GM12875 (cell line): Measurements from ENCODE around the gene C1QTNF7.

Experiments
- H3K4me3 ChIP-seq: one replicate; pipeline ENCODE4 v1.5.1; 2011; ENCODE audit warnings: low read depth, low read length, control low read depth
- TF ChIP-seq, protein P1 (sequence below): IDR thresholded peaks from 2 replicates; pipeline ENCODE4 v1.5.1; 2011; ENCODE audit warnings: low read depth, mild to moderate bottlenecking, control low read depth, inconsistent platforms, low read length, moderate library complexity, borderline replicate concordance; ENCODE audit not compliant: insufficient read depth

C1QTNF7 gene

DNA sequence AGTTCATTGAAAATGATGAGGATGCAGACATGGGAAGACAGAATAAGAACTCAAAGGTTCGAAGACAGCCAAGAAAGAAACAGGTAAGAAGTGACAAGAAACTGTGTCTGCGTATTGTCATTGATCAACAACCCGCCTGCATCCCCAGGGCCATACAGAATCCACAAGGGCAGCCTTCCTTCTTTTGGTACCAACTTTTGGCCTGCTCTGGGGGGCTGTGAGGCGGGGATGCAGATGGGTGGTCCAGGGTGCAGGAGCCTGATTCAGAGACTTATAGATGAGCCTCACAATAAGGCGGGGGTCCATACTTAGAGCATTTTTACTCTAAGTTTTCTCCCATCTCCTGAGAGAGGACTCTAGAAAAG lies 50.9 kb downstream of the C1QTNF7 start:
- TF ChIP-seq, protein P1, sequence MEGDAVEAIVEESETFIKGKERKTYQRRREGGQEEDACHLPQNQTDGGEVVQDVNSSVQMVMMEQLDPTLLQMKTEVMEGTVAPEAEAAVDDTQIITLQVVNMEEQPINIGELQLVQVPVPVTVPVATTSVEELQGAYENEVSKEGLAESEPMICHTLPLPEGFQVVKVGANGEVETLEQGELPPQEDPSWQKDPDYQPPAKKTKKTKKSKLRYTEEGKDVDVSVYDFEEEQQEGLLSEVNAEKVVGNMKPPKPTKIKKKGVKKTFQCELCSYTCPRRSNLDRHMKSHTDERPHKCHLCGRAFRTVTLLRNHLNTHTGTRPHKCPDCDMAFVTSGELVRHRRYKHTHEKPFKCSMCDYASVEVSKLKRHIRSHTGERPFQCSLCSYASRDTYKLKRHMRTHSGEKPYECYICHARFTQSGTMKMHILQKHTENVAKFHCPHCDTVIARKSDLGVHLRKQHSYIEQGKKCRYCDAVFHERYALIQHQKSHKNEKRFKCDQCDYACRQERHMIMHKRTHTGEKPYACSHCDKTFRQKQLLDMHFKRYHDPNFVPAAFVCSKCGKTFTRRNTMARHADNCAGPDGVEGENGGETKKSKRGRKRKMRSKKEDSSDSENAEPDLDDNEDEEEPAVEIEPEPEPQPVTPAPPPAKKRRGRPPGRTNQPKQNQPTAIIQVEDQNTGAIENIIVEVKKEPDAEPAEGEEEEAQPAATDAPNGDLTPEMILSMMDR = no peak
- no peak overlapping the region for H3K4me3 ChIP-seq

DNA sequence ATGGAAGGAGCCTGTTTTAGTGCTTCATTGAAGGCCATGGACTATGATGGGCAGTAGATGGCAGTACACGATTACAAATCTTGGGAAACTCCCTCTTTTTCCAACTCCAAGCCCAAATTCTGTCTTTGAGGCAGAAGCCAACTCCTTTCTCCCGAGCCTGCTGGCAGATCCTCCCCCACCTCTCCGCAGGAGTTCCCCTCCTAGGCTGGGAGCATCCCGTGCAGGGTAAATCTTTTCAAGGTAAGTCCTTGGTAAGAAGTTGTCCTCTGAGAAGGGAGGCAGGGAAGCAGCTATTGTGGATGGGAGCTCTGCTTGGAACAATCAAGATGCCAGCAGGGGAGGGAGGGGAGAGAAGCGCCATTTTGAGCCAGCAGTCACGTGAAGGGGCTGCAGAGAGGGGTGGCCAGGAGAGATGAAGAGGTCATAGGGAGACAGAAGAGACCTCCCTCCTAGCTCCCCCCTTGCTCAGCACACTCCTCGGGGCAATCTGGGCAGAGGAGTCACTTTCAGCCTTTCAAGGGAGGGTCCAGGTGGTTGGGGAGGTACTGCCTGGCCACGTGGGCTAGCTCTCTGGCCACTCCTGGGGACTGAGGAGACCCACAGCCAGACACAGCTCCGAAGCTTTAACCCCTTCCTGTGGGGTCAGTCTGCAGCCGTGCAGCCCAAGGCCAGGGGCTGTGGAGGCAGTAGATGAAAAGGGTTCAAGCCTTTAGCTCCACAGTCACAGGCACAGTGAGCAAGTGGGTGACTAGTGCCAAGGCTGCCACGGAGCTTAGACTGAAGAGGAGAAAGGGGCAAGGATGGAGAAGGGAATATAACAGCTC lies 51.5 kb downstream of the C1QTNF7 start:
- TF ChIP-seq, protein P1 = peak; percentile 48; the same call in 1 of the 2 replicates
- no peak overlapping the region for H3K4me3 ChIP-seq

DNA sequence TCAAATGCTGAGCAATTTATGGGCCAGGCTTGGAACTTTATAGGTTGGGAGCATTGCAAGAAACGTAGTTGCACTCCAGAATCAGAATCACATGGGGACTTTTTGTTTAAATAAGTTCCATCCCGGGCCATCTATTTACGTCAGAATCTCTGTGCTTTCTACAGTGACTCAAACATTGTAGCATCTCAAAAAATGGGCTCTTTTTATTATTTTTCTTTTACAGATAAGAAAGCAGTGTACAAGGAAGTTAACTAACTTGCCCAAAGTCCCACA lies 52.0 kb downstream of the C1QTNF7 start:
- TF ChIP-seq, protein P1 = no peak
- H3K4me3 ChIP-seq = no peak overlapping the region

DNA sequence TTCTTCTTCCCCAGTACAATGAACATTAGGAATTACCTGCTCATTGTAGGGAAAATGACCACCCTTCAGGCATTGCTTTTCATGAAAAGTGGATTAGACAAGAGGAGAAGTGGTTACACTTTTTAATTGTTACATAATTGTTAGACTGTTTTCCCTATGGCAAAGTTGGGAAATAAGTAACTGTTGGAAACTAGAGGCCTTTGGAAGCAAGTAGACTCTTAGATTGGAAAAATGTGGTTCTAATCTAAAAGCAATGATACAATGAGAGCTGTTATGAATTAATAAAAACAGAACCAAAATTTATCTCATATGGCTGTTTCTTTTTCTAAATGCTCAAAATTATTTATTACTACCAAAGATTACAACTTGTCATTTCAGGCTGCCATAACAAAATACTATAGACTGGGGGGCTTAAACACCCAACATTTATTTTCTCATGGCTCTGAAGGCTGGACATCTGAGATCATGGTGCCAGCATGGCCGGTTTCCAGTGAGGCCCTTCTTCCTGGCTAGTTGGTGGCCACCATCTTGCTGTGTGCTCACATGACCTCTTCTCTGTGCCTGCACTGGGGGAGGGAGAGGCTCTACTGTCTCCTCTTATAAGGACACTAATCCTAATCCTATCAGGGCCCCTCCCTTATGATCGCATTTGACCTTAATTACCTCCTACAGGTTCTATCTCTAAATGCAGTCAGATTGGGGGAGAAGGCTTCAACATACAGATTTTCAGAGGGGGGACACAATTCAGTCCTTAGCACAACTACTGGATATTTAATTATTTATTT lies 54.3 kb downstream of the C1QTNF7 start:
- no peak overlapping the region for H3K4me3 ChIP-seq
- TF ChIP-seq, protein P1 = no peak

DNA sequence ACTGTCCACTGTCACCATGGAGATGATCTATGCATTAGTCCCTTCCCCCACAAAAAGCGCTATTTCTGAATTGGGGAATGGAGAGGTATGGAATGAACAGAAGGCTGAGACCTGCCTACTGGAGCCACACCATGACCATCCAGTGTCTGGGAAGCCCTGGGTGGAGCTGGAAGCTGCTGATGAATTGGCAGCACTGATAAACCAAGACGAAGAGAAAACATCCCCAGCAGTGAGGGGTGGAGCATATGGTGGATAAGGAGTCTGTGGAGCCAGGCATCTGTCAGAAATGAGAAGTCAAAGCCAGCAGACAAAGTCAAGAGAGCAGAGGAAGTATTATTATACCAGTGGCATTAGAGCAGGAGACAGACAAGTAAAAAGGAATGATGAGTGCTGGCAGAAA lies 55.0 kb downstream of the C1QTNF7 start:
- H3K4me3 ChIP-seq = no peak overlapping the region
- TF ChIP-seq, protein P1 = no peak

DNA sequence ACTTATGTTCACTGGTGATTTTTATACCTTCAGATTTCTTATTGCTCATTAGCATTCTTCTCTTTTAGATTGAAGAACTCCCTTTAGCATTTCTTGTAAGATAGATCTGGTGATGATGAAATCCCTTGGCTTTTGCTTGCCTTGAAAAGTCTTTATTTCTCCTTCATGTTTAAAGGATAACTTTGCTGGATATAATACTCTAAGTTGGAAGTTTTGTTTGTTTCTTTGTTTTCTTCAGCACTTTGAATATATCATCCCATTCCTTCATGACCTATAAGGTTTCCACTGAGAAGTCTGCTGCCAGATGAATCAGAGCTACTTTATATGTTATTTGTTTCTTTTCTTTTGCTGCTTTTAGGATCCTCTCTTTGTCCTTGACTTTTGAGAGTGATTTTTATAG lies 60.3 kb downstream of the C1QTNF7 start:
- H3K4me3 ChIP-seq = no peak overlapping the region
- TF ChIP-seq, protein P1 = no peak

DNA sequence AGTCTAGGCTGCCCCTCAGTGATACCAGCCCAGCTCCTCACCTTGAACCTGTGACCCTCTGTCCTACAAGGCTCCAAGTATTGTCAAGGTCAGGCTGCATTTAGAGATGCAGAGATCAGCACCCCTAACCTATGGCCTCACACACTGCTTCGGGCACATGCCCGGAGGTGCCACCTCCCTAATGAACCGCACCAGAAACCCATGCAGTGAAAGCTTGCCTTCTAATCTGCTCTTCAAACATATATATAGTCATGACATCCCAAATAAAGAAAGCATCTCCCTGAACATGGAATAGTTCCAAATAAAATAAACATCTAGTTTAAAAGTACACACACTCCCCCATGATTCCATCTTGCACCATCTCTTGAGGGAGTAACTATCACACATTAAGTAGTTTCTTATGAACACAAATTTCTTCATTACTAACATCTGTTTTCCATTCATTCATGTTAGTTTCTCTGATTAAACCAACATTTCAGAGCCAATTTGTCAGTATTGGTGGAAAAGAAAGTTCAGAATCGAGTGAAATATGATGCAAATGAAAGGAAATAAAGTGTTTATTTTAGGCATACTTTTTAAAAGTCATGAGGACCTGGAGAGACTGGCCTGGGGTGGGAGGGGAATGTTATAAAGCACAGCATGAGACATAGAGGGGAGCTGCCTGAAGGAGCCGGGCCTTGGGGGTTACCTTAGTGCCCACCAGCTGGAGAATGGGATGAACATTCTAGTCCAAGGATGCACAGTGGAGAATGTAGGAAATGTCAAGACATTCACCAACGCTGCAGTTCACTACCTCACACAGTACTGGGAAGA lies 61.0 kb downstream of the C1QTNF7 start:
- H3K4me3 ChIP-seq = no peak overlapping the region
- TF ChIP-seq, protein P1 = no peak
